Activated CD4-positive, alpha-beta T cell treated with anti-CD3 and anti-CD28 coated beads, Interleukin-2, amount 50 U/mL, for 1 hour (primary cell): ENCODE results near the gene CRLF1.

Experiments used
- DNase-seq: peaks from one replicate; pipeline ENCODE4 v3.0.0-alpha.2; 2020

Gene CRLF1

DNA sequence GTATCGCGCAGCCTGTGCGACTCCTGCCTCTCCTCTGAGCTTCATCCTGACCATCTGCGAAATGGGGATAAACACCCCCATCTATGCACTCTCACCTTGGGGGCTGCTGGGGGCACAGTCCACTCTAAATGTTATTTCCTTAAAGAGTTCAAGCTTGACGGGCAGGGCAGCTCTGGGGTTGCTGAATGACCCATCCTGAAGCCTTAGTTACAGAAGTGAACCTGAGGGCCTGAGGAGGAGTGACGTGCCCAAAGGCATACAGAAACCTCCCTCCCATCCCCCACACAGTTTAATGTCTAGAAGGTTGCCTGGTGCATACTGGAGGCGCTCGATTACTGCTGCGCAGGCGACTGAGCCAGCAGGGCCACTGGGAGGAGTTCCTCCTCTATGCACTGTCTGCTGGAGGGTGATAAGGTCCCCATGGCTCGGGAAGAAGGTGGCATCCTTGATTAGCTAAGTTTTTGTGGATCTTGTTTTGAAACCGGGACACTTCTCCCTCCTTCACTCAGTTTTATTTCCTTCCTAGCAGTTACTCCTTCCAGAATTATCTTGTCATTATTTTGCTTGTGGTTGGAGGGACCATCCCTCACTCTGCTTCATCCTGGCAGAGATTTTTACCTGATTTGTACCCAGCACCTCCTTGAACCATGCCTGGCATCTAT is 62.7 kb downstream of the CRLF1 start:
- DNase-seq = peak; percentile 68
